Thyroid gland (tissue), 4 donors: Measurements from ENCODE around the gene PRCD. TPM values are rescaled to one million over a fixed set of nuclear protein-coding genes. Genes with fewer than 3 reads are reported as not detected.

Experiments used
- DNase-seq, 2 donors: peaks; one replicate each; pipeline ENCODE4 v3.0.0-alpha.2; 2019
- H3K27ac ChIP-seq, 3 donors: fragments of 200-600 bp; sonication (generic); 1 replicate in 2 of 3; 2 replicates in 1 of 3; pipeline ENCODE4 v1.5.1; 2016 to 2019; ENCODE audit warnings: mild to moderate bottlenecking in 1 of 3, moderate library complexity in 1 of 3
- H3K27me3 ChIP-seq: fragments of 200-600 bp; sonication (generic); one replicate; pipeline ENCODE4 v1.5.1; 2019
- H3K36me3 ChIP-seq, 2 donors: fragments of 200-600 bp; sonication (generic); one replicate each; pipeline ENCODE4 v1.5.1; 2016 to 2019
- H3K4me1 ChIP-seq, 2 donors: fragments of 200-600 bp; sonication (generic); one replicate each; pipeline ENCODE4 v1.5.1; 2017 to 2019
- H3K4me3 ChIP-seq, 3 donors: fragments of 200-600 bp; sonication (generic); replicated peaks in 1 of 3; 1 replicate in 2 of 3; 2 replicates in 1 of 3; pipeline ENCODE4 v1.5.1; 2016; ENCODE audit warnings: mild to moderate bottlenecking in 1 of 3
- H3K9me3 ChIP-seq: fragments of 200-600 bp; sonication (generic); one replicate; pipeline ENCODE4 v1.5.1; 2017
- POLR2A ChIP-seq, 2 donors: fragments of 450-650 bp; IDR thresholded peaks; one replicate each; pipeline ENCODE4 v1.6.1; 2017; ENCODE audit warnings: antibody characterized with exemption in 2 of 2, mild to moderate bottlenecking in 2 of 2, moderate library complexity in 1 of 2
- WGBS, 2 donors: methylation state at CpG; one replicate each; pipeline ENCODE4 v1.1.5; 2017; 5-methylcytosine and 5-hydroxymethylcytosine counted together
- intact Hi-C: fragments of 100-400 bp; cut with DNase I; formaldehyde crosslinking; loops from one replicate; pipeline ENCODE4 v1.15.1; 2023
- total RNA-seq, 4 donors: library from RNA; depleted of rRNA; stranded (reverse); fragments of >200 nt; gene quantifications; one replicate each; pipeline ENCODE4 v1.2.3, GENCODE V29; 2016
- TF ChIP-seq, protein P1 (sequence below), 6 experiments: fragments of 200-600 bp in 3 of 6; fragments of 450-650 bp in 3 of 6; sonication (generic) in 3 of 6; IDR thresholded peaks; one replicate each; pipeline ENCODE4 v1.5.1; 2016 to 2019; ENCODE audit warnings: antibody characterized with exemption in 6 of 6, mild to moderate bottlenecking in 2 of 6, inconsistent platforms in 1 of 6, moderate library complexity in 1 of 6

Gene PRCD
- total RNA-seq, 4 donors from 2014 or later, result 1.5 to 8.3 (median 4.2) TPM

DNA sequence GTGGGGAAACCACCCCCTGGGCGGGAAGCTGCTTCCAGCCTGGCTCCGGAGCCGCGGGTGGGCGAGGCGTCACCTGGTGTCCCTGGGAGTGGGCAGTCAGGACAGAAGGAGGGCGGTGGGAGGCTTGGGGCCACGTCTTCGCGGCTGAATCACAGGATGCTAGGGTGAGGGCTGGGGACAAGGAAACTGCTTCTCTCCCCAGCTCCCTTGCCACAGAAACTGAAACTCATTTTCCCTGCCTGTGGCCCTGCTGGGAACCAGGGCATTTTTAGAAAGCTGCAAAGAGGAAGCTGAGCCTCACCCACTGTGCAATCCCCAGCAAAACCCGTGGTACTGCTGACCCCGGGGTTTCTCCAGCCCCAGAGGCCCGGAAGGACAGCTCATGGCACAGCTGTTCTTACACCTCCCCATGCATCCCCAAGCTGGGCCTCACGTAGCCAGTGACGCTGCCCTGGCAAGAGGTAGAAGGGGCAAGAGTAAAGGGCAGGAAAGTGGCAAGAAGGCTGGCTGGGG lies 46.8 kb upstream of the PRCD start:
- intact Hi-C loops, result no loop called here
- H3K4me3 ChIP-seq, result no peak overlapping the region
- WGBS, 2 donors, result 35 to 41% methylated on average over 13 to 15 of the region's 15 CpGs
- H3K27me3 ChIP-seq, result no peaks in the 10 kb centered on the region
- no peaks in the 10 kb centered on the region for H3K36me3 ChIP-seq
- H3K4me1 ChIP-seq, result peaks cover 29 to 60% of the 10 kb centered on the region in 2 donors
- no peaks in the 10 kb centered on the region for H3K9me3 ChIP-seq
- TF ChIP-seq, protein P1, sequence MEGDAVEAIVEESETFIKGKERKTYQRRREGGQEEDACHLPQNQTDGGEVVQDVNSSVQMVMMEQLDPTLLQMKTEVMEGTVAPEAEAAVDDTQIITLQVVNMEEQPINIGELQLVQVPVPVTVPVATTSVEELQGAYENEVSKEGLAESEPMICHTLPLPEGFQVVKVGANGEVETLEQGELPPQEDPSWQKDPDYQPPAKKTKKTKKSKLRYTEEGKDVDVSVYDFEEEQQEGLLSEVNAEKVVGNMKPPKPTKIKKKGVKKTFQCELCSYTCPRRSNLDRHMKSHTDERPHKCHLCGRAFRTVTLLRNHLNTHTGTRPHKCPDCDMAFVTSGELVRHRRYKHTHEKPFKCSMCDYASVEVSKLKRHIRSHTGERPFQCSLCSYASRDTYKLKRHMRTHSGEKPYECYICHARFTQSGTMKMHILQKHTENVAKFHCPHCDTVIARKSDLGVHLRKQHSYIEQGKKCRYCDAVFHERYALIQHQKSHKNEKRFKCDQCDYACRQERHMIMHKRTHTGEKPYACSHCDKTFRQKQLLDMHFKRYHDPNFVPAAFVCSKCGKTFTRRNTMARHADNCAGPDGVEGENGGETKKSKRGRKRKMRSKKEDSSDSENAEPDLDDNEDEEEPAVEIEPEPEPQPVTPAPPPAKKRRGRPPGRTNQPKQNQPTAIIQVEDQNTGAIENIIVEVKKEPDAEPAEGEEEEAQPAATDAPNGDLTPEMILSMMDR (IDR thresholded peaks at IDR 0.05), result no peak
- no peak for TF ChIP-seq POLR2A (IDR thresholded peaks at IDR 0.05)
- peak overlapping the region; percentile 41 to 78 (median 42) for H3K27ac ChIP-seq
- DNase-seq, result peak; percentile 21 to 37

DNA sequence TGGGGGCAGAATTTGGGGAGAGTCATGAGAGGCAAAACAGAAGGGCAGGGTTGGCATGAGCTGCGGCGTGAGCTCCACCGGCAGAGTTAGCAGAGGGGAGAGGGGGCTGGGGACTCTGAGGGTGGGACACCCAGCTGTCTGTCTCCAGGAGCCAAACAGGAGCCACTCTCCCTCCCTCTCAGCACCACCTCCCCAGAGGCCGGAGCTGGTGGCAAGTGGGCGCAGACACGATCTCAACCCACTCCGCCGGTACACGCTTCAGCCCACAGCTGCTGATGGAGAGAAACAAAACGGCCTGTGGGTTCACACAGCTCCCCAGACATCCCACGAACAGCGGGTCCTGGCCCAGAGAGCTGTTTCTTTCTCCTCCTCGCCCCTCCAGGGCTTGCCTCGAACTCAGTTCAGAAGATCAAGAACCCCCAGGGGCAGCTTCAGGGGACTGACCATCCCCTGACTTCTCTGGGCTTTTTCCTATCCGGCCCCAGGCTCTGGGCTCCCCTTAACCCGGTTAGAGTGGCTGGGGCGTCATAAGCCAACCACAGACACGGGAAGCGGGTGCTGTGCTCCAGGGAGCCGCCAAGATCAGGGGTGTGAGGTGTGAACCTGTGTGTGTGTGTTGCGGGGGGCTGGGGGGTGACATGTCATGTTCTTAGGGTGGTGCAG lies 46.2 kb upstream of the PRCD start:
- Histone ChIP-seq H3K36me3 (no peaks in the 10 kb centered on the region), H3K4me1 (peaks cover 35 to 66% of the 10 kb centered on the region in 2 donors), H3K27me3 (no peaks in the 10 kb centered on the region), H3K27ac (peak overlapping the region; percentile 41 to 78 (median 42)), H3K4me3 (no peak overlapping the region), H3K9me3 (no peaks in the 10 kb centered on the region)
- DNase-seq, result no peak
- TF ChIP-seq POLR2A (IDR thresholded peaks at IDR 0.05), result no peak
- TF ChIP-seq, protein P1 (IDR thresholded peaks at IDR 0.05), result no peak
- intact Hi-C loops, result no loop called here
- WGBS, 2 donors, result 75 to 88% methylated on average over 16 to 17 of the region's 21 CpGs

DNA sequence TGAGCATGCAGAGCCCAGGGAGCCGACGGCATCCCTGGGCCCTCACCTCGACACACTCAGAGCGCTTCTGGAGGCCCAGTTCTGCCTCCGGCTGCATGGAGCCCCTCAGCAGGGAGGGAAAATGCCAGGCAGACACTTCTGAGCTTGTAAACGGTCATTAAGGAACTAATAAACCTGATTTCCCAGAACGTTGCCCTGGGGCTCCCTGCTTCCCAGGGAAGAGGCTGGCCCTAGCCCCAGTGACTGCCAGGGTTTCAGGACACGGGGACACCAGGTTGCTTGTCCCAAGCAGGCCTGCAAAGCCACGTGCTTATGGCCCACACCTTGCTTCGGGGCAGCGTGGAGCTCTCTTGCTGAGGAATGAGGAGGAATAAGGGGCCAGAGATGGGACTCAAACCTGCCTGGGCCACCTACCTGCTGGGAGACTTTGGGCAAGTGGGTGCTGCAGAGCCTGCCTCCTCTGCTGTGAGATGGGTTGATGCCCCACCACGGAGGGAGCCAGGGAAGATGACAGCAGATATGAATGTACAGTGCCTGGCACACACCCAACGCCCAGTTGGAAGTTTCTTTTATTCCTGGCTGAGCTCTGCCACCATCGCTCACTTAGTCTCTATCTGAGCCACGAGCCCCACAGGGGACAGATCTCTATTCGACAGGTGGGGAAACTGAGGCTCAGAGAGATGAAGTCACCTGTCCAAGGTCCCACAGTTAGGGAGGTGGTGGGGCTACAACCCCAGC lies 44.0 kb upstream of the PRCD start:
- intact Hi-C loops, result loop anchor here (5.0 kb wide), 1 partner anchor 89 kb away; no protein-coding TSS in a partner anchor
- no peaks in the 10 kb centered on the region for H3K27me3 ChIP-seq
- DNase-seq, result no peak
- TF ChIP-seq POLR2A (IDR thresholded peaks at IDR 0.05), result no peak
- TF ChIP-seq, protein P1 (IDR thresholded peaks at IDR 0.05), result no peak
- H3K27ac ChIP-seq, result no peak overlapping the region
- no peak overlapping the region for H3K4me3 ChIP-seq
- peaks cover 49 to 74% of the 10 kb centered on the region in 2 donors for H3K4me1 ChIP-seq
- H3K36me3 ChIP-seq, result no peaks in the 10 kb centered on the region
- H3K9me3 ChIP-seq, result no peaks in the 10 kb centered on the region
- 88% methylated on average over 9 to 15 of the region's 16 CpGs for WGBS, 2 donors

DNA sequence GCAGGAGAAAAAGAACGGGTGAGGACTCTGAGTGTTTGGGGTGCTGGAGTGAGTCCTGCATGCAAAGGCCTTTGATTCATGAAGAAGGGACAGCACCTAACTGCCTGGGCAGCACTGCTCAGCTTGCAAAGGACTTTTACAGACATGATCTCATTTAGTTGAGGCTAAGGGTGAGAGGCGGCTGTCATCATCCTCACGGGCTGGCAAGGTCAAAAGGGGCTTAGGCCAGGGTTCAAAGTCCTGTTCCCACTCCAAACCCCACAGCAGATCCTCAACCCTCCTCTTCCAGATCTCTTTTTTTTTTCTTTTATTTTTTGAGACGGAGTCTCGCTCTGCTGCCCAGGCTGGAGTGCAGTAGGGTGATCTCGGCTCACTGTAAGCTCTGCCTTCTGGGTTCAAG lies 43.4 kb upstream of the PRCD start:
- no peaks in the 10 kb centered on the region for H3K27me3 ChIP-seq
- no peaks in the 10 kb centered on the region for H3K36me3 ChIP-seq
- H3K4me1 ChIP-seq, result peaks cover 50 to 69% of the 10 kb centered on the region in 2 donors
- no peak overlapping the region for H3K4me3 ChIP-seq
- TF ChIP-seq, protein P1 (IDR thresholded peaks at IDR 0.05), result no peak
- TF ChIP-seq POLR2A (IDR thresholded peaks at IDR 0.05), result no peak
- intact Hi-C loops, result loop anchor here (5.0 kb wide), 1 partner anchor 89 kb away; no protein-coding TSS in a partner anchor
- DNase-seq, result no peak
- H3K9me3 ChIP-seq, result no peaks in the 10 kb centered on the region
- H3K27ac ChIP-seq, result no peak overlapping the region
- WGBS, 2 donors, result 90 to 93% methylated on average over 6 of the region's 6 CpGs

DNA sequence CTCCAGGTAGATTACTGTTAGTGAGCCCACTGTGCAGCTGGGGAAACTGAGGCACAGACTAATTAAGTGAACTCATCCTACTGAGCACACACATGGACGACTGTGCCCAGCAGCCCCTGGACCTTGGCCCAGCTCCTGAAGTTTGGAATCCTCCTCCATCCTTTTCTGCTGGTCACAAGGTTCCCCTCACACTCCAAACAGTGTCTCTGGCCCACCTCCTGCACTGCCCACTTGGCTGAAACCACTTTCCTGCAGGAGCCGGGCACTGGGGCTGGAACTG lies 42.2 kb upstream of the PRCD start:
- DNase-seq, result no peak
- Histone ChIP-seq H3K36me3 (no peaks in the 10 kb centered on the region), H3K4me1 (peaks cover 47 to 65% of the 10 kb centered on the region in 2 donors), H3K27ac (peak overlapping the region; percentile 80 to 88 (median 85)), H3K27me3 (no peaks in the 10 kb centered on the region), H3K9me3 (no peaks in the 10 kb centered on the region), H3K4me3 (no peak overlapping the region)
- intact Hi-C loops, result loop anchor here (5.0 kb wide), 1 partner anchor 90 kb away; no protein-coding TSS in a partner anchor
- TF ChIP-seq, protein P1 (IDR thresholded peaks at IDR 0.05), result no peak
- no peak for TF ChIP-seq POLR2A (IDR thresholded peaks at IDR 0.05)
- WGBS, 2 donors, result 31 to 48% methylated on average over 2 of the region's 2 CpGs
